UCSD-AML1 (cell line): Measurements from ENCODE around the gene DLG2.

Experiments
- DNase-seq: peaks from one replicate; lab custom pipeline; 2025; ENCODE audit not compliant: unreplicated experiment; lab: John Stamatoyannopoulos, UW

The DLG2 gene

DNA sequence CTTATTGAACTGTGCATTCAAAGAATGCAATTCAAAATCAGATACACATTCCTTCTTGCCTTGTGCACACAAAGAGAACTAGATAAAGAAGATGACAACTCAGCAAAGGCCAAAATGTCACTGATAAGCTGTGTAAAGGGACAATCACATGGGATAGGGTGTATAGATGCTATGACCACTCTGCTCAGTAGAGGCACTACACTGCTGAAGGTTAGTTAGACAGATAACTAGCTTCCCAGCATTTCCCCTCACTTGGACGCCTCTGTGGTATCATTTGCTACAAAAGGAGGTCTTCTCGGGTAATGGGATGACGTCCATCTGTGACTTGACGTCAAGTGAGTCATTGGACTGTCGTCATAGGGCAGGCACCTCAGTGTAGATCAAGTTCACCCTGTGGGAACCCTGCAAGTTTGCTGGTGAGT, 1916.0 kb downstream of the DLG2 start:
- no peak for DNase-seq

DNA sequence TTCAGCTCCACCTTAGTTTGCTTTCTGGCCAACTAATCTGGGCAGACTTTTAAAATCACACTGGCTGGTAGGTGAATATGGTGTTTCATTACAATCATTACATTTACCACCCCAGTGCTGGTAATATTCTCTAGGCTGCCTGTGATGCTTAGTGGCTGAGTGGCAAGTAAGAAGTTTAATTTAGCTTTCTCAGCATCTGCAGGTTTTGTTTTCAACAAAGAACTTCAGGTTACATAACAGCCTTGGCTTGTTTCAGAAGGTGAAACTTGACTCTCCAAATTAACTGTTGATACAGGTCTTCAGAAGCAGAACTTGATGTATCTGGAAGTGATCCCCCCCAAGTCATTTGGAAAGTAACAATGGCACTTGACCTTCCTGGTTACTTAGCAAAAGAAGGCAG, 1917.7 kb downstream of the DLG2 start:
- DNase-seq, result no peak

DNA sequence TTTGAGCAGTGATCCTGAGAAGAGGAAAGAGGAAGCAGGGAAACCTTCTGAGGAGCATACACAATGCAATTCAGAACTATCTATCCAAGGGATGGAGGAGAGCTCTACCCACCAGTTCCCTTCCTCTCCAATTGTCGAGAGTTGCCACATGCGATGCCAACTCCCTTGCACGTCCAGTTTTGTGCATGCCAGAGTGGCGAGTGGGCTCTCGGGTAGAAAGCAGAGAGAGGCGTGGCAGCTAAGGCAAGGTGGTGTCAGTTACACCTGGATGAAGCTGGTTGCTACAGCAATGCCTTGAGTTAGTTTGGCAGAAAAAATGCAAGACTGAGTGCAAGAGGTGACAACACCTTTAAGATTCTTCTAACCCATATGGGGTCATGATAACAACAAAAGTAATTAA, 1920.6 kb downstream of the DLG2 start:
- DNase-seq, result no peak

DNA sequence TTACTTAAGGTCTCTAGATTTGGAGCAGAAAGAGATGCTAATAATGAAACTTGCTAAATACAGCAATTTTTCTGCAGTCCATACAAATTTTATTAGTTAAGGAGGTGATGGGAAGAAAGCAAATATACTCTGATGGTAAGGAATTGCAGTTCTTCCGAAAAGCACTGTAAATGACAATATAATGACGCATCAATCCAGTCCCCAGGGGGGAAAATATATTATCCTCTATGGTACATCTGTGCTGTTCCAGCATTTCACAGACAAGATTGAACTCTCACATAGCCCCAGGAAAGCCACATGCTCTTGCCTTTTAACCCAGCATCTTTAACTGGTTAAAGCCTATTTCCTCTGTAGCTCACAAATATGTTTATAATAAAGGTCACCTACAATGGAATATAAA, 1924.3 kb downstream of the DLG2 start:
- DNase-seq, result no peak

DNA sequence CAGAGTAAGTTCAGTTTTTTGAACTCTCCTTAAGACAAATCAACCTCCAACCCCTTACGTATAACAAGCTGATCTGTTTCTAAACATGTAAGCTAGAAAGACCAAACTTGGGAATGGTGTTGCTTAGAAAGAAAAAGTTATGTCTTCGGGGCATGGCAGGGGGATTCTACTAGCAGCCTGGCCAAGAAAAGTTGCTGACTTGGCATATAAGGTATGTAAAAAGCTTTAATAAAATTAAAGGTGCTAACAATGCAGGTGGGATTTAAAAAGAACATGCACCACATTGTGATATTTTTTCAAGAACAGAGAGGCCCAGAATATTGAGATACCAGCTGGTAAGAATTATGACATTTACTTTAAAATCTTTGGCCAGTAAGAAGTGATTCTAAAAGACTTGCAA, 1929.6 kb downstream of the DLG2 start:
- no peak for DNase-seq

DNA sequence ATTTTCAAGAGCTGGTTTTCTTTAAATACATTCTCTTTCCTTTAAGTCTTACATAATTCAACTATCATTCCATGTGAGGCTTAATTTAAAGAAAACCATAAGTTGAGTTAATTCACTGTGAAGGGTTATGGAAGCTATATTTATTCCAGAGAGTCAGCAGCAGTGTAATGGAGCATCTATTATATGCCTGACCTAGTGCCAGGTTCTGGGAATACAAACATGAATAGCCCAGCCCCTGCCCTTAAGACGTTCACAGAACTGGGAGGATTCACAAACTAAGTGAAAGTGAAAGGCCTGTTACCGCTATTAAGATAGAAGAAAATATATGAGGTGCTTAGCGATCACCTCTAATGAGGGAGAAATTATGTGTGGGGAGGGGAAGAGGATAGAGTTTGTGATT, 1932.1 kb downstream of the DLG2 start:
- DNase-seq, result no peak

DNA sequence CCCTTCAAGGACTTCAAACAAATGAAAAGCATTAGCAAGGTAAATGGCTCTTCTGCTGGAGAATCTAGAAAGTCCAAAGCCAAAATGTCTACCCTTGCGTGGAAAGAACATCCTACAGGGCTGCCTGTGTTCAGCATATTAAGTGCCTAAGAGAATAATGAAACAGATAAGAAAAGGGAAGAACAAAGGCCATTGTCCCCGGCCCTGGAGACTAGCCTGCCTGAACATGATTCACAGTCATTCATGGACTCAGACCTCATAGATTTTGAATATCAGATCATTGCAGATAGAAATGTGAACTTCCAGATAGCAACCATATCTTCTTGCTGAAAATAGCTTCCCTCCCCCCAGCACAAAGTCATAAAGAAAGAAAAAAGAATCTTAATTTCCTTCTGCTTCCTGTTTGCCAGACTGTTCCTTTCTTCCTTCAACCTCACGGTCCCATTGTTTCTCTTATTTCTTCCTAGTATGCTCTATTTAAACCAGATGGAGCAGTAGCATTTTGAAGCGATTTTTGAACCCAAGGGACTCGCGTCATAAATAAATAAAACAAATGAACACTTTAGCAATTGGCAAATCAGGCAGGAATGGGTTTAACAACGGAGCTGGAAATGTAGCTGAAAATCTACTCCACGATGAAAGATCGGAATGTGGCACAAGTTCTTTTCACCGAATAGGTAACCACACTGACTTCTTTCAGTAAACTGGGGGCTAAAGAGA, 1932.8 kb downstream of the DLG2 start:
- no peak for DNase-seq

DNA sequence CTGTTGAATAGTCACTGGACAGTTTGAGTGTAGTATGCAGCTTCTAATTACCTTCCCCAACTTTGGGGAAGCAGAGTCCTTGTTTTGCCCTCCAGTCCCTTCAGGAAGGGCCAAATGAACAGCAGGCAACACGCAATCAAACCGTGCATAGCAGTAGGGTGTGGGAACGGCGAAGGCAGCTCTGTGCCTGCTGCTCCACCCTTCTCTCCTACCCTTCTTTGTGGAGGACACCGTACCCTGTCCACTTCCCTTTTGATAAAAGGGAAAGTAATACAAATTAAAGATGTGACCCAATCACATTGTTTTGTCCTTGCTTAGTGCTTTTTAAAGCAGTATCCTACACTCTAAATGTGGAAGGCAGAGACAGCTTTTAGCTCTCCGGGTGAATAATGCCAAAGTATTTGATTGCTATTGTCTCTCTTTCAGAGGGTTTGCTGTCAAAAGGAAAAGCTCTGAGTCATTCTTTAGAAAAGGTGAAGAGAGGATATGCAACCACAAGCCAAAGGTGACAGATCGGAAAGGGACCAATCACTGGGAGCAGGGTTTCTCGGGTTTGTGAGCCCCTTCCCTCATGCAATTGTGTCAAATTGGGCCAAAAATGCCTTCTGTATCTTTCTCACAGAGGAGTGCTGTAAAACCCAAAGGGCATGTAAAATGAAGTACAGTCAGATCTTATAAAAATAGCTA, 1933.7 kb downstream of the DLG2 start:
- no peak for DNase-seq

DNA sequence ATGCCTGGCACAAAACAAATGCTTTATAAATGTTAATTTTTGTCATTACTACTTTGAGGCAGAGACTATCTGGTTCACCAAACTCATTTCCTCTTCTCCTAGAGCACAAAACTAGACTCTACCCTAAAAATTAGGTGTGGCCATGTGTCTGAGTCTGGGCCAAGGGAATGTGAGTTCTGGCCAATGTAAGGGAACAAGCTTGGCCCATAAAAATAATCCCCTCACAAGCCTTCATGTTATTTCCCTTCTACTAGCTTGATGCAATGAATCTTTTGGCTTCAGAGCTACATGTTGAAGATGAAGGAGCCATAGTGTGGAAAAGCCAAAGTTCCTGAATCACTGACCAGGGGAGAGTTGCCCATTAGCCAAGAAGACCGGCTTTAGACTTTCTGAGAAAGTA, 1934.5 kb downstream of the DLG2 start:
- no peak for DNase-seq

DNA sequence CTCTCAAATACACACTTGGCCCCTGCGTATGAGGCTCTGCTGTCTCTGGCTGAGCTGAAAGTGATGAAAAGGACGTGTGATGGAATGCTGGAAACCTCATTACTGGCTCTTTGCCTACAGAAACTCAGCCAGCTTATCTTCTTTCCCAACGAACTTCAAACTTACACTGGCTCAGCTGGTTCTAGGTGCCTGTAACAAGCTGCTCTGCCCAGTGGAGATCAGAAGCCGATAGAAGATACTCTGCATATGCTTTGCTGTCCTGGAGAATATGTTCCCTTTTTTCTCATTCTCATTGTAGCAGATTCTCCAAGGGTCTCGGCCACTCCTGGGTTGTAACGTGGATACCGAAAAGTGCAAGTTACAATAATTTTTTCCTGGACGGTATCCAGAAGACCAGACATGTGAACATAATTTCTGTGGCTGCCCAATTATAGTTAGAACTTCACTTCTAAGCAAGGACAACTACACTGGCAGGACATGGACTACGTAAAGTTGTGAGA, 1935.6 kb downstream of the DLG2 start:
- no peak for DNase-seq

DNA sequence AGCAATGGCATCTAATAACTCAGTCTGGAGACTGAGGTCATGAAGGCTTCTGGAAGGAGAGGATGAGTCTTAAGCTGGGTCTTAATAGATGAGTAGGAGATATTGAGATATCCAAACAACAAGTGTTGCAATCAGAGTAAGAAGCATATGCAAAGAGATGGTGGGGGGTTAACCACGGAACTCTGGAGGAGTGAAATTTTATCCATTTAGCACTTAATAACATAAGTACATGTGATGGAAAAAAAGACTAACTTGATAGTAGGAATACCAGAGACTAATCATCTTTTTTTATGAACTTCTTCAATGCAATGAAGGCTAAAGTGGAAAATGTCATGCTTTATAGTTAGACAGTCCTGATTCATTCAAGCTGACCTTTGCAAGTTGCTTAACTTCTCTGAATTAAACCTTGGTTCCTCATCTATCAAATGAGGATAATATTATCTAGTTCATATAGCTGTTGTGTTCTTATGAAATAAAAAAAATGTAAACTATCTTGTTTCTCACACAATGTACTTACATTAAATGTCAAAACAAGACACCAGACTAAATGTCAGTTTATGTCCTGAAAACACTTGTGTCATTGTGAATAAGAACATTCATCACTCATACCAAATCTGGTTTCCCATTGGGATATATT, 1937.9 kb downstream of the DLG2 start:
- no peak for DNase-seq

DNA sequence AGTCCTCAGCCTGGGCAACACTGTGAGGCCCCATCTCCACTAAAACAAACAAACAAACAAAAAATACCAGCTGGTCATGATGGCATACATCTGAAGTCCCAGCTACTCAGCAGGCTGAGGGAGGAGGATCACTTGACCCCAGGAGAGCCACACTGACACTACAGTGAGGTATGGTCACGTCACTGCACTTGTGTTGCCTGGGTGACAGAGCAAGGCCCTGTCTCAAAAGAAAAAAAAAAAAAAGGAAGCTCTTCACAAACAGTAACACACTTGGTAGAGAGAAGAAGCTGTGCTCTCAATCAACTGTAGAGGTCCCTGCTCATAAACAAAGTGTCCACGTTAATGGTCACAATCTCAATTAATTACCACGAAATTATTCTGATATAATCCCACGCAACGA, 1939.4 kb downstream of the DLG2 start:
- DNase-seq, result no peak

DNA sequence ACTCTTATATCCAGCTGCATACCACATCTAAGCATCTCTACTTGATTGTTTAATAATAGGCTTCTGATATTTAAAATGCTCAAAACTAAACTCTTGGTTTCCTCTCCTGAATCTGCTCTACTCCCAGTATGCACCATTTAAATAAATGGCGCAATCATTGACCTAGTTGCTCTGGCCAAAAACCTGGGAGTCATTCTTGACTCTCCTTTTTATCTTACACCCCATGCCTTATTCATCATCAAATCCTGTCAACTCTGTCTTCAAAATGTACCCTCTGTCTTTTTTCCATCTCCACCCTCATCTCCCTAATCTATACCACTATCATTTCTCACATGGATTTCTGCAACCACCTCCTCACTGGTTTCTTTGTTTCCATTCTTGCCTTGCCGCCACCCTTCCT, 1941.4 kb downstream of the DLG2 start:
- DNase-seq, result no peak

DNA sequence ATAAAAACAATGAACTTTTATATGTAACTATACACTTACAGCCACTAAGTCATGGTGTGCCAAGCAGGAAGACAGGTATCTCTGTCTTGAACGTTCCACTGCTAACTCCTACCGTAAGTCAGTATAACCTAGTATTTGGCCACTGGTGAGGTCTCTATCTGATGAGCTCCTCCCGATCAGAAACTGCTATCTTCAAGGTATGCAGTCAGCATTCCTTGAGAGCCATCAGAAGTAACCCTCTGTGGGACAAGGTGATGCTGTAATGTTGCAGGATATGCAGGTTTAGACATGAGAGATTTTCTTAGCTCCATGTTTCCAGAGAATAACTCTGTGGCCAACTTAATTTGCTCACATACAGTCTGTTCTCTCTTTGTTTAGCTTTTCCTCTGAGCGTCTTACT, 1943.1 kb downstream of the DLG2 start:
- no peak for DNase-seq

DNA sequence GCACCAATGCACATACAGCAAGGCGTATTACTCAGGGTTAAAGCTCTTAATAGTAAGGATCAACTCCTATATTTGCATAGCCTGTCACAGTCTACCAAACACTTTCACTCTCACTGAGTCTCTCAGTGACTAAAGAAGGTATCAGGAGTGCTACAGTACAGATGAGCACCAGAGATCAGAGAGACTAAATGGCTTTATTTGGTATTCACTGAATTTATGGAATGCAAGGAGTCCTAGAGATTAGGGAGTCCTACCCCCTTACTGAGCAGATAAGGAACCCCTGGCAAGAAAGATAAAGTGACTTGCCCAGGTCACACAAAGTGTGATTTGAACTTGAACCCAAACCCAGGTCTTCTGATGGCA, 1944.6 kb downstream of the DLG2 start:
- DNase-seq, result no peak

DNA sequence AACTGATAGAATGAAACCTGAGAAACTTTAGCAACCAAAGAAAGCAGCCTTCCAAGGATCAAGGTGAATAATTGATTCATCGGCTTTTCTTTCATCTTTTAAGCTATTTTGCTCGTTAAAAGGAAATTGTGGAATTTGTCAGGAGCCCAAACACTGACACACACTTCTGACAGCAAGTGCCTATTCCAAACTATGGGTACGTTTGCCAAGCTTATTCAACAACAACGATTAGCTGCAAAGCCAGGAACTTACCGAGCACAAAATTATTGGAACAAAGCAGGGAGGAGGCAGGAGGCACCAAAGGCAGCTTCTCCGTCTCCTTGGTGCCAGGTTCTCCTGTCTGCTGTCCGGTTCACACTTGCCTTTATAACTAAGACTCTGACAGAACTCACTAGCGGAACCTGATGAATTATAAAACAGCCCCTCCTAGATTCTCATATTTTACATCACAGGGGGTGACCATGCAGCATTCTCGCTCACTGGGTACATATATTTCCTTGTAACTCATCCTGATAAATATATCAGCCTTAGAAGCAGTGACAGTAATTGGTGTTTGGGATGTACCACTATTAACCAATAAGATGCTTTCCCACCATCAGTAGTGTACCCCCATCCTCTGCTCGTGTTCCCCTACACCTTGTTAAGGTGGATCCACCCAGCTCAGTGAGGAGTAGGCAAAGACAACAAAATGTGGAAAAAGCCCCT, 1945.1 kb downstream of the DLG2 start:
- DNase-seq, result no peak

DNA sequence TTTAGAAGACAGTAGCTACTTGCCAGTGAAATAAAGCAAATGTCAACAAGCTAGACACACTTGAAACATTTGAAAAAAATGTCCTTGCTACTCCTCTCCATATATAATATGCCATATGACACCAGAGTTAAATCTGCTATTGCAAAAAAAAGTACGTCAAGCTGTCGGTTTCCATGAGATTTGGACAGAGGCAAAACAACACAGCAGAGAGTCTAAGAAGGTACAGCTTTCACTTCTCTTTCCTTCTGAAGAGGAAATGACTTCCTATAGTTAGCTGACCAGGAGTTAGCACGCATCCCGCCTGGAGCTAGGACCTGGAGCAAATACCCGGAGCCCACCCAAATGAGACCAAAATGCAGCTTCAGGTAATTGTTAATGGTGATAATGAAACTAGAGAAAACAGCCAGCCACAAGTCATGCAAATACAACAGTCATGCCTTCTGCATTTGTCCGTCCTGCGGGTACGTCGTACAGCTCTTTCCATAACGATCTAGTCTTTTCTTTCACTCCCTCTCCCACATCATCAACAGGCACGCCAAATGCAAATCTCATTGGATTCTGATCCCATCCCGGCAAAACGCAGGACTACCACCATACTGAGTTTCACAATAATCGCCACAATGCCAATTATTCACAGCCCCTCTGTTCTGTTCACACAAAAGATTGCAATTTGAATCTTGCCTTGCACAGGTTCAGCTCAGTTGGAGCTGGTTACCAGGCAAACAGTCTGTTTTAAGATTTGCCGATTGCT, 1945.9 kb downstream of the DLG2 start:
- DNase-seq, result no peak

DNA sequence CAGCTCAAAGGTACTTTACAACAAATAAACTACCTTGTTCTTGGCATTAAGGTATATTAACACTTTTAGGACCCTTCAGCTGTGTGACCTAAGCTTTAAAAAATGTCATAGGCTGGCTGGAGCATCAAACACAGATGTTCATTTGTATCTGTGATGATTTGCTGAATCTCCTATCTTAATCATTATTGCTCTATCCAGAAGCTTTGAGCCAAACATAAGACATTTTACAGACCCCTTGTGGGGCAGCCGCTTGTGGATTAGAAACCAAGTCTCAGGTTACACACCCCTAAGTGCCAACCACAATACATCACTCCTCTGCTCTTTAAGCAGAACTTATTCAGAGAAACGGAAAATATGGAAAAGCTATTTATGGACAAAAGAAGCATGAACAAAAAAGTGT, 1946.8 kb downstream of the DLG2 start:
- DNase-seq, result no peak

DNA sequence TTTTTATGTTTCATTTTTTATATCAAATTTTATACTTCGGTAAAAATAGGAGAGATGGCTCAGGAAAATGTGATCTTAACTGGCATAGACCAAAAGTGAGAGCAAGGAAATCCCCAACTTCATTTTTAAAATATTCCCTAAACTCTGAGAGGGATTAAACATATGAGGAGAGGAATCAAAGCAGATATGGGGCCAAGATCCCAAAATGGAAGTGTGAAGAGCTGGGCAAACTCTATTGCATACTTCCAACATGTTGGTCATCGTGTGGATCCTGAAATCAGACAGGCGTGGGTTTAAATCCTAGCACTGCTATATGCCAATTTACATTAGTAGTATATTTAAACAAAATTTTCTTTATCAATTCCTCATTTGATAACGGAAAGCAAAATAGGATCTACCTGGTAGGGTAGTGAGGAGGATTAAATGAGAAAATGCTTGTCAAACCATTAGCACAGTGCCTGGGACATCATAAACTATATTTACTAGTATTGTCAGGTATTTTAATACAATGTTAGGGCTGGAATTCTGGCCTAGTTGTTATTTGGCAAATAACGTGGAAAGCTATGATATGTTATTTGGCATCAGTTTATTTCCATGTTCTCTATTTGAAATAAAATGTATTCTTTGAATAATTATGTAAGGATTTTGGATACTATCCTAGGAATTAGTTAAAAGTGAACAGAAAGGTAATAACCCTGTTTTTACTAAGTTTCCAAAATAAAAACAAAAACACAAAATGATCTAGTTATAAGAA, 1948.1 kb downstream of the DLG2 start:
- no peak for DNase-seq

DNA sequence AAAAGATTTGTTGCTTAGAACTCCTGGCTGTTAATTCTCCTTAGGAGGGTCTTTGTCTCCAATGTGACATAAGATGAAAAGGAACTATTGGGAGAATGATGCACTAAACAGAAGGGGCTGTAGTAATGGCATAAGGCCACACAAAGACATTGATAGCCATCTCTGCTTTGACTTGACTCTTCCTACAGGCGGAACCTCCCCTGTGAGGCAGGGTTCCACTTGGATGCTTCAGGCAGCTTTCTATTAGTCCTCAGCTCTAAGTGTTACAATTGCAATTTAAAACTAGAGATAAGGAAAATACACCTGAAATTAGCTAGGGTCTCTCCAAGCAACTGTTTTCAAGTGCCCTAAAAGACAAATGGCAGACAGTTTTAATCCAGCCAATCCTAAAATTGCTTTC, 1949.4 kb downstream of the DLG2 start:
- DNase-seq, result no peak
